Measurements from ENCODE around the gene ZDHHC13. TPM values are rescaled to one million over a fixed set of nuclear protein-coding genes. Genes with fewer than 3 reads are reported as not detected.

ZDHHC13 gene
- total RNA-seq, 4 donors from 2014 or later = 19.5 to 26.9 (median 24.7) TPM

DNA sequence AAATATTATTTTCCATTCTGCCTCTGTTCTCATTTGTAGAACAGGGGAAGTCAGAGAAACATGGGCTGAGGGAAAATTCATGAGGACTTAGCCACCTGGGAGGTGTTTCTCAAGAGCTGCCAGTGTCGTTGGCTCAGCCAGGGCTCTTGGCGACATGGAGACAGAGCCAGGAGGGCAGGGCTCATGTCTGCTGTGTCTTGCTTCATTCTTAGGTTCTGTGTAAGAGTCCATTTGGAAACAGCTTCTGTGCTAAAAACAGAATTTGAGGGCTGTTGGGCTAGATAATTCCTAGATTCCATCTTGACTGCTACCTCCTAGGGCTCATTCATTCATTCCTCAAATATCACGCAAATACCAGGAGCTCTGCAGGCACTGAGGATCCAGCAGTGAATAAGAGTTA lies 41.3 kb upstream of the ZDHHC13 start:
- no peaks in the 10 kb centered on the region for H3K36me3 ChIP-seq
- intact Hi-C loops (cut with DNase I) = loop anchor here (10.0 kb wide), 1 partner anchor 1059 kb away; no protein-coding TSS in a partner anchor

DNA sequence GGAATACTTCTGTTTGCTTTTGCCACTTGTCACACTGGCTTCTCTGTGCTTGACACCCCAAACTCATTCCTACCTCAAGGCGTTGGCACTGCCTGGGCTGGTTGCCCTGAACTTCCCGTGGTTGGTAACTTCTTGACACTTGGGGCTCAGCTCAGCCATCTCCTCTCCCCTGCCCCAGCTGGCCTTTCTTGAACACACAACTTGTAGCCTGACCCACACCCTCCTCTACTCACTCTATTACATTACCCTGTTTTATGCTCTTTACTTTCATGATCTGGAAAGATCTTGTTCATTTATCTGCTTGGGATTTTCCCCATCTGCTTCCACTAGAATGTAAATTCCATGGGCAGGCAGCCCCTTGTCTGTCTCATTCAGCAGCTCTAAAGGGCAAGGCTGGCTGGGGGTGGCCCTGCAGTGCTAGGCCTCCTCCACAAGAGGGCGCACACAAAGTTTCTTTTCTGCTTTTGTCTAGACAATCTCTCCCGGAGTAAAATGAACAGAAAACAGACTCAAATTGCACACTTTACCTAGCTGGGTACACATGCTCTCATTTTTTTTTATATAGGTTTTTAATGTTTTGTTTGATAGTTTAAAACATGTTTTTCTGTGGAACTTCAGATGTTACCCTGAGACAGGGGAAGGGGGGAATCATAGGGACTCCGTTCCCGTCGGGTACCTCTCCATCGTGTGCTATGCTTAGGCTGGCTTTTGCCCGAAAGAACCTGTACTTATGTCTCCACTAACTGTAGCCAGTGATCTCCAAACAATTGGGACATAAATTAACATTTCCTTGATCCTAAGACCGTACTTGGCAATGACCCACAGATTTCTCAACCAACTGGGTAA lies 40.0 kb upstream of the ZDHHC13 start:
- no peak overlapping the region for H3K4me3 ChIP-seq (replicated peaks in 1 of 3)
- H3K36me3 ChIP-seq = no peaks in the 10 kb centered on the region
- peaks cover 16 to 18% of the 10 kb centered on the region in 2 donors for H3K4me1 ChIP-seq
- H3K27me3 ChIP-seq = no peaks in the 10 kb centered on the region
- intact Hi-C loops (cut with DNase I) = loop anchor here (10.0 kb wide), 1 partner anchor 1058 kb away; no protein-coding TSS in a partner anchor
- 28 to 37% methylated on average over 10 of the region's 10 CpGs for WGBS, 2 donors
- DNase-seq = peak; percentile 68 to 74
- H3K9me3 ChIP-seq = no peaks in the 10 kb centered on the region
- peak overlapping the region; percentile 7 to 50 (median 46) for H3K27ac ChIP-seq
- TF ChIP-seq POLR2A (IDR thresholded peaks at IDR 0.05) = no peak
- TF ChIP-seq, protein P1, sequence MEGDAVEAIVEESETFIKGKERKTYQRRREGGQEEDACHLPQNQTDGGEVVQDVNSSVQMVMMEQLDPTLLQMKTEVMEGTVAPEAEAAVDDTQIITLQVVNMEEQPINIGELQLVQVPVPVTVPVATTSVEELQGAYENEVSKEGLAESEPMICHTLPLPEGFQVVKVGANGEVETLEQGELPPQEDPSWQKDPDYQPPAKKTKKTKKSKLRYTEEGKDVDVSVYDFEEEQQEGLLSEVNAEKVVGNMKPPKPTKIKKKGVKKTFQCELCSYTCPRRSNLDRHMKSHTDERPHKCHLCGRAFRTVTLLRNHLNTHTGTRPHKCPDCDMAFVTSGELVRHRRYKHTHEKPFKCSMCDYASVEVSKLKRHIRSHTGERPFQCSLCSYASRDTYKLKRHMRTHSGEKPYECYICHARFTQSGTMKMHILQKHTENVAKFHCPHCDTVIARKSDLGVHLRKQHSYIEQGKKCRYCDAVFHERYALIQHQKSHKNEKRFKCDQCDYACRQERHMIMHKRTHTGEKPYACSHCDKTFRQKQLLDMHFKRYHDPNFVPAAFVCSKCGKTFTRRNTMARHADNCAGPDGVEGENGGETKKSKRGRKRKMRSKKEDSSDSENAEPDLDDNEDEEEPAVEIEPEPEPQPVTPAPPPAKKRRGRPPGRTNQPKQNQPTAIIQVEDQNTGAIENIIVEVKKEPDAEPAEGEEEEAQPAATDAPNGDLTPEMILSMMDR (IDR thresholded peaks at IDR 0.05) = peak; percentile 79 to 97 (median 90)

More for the DNA sequence above, 41.3 kb upstream of the ZDHHC13 start:
- TF ChIP-seq, protein P1 (IDR thresholded peaks at IDR 0.05) = no peak
- Histone ChIP-seq H3K27me3 (no peaks in the 10 kb centered on the region), H3K9me3 (no peaks in the 10 kb centered on the region), H3K4me3 (replicated peaks in 1 of 3) (no peak overlapping the region), H3K4me1 (peaks cover 16 to 17% of the 10 kb centered on the region in 2 donors), H3K27ac (peak overlapping the region in 1 of 3 donors; percentile 20)
- 59 to 63% methylated on average over 3 of the region's 3 CpGs for WGBS, 2 donors
- peak; percentile 64 to 65 for DNase-seq

DNA sequence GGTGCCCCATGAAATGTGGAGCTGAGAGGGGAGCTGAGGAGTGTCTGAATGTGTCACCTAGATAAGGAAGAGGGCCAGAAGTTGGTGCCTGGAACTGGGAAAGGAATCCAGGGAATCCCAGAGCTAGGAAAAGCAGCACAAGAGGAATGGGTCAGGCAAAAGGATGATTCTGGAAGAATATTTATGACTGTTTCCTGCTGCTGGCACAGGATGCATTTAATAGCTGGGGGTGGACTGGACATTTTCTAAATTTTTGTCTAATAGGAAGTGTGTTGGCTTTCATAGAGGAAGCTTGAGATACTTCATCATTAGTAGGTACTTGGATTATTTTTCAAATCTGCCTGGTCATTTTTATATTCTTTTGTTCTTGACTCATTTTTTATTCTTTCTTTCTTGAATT lies 39.0 kb upstream of the ZDHHC13 start:
- H3K4me1 ChIP-seq = peaks cover 16 to 18% of the 10 kb centered on the region in 2 donors
- TF ChIP-seq POLR2A (IDR thresholded peaks at IDR 0.05) = no peak
- TF ChIP-seq, protein P1 (IDR thresholded peaks at IDR 0.05) = no peak
- H3K36me3 ChIP-seq = no peaks in the 10 kb centered on the region
- peak overlapping the region in 2 of 3 donors; percentile 7 to 46 for H3K27ac ChIP-seq
- no peaks in the 10 kb centered on the region for H3K27me3 ChIP-seq
- H3K9me3 ChIP-seq = no peaks in the 10 kb centered on the region
- no peak overlapping the region for H3K4me3 ChIP-seq (replicated peaks in 1 of 3)
- no peak for DNase-seq
- intact Hi-C loops (cut with DNase I) = loop anchor here (10.0 kb wide), 1 partner anchor 1057 kb away; no protein-coding TSS in a partner anchor

DNA sequence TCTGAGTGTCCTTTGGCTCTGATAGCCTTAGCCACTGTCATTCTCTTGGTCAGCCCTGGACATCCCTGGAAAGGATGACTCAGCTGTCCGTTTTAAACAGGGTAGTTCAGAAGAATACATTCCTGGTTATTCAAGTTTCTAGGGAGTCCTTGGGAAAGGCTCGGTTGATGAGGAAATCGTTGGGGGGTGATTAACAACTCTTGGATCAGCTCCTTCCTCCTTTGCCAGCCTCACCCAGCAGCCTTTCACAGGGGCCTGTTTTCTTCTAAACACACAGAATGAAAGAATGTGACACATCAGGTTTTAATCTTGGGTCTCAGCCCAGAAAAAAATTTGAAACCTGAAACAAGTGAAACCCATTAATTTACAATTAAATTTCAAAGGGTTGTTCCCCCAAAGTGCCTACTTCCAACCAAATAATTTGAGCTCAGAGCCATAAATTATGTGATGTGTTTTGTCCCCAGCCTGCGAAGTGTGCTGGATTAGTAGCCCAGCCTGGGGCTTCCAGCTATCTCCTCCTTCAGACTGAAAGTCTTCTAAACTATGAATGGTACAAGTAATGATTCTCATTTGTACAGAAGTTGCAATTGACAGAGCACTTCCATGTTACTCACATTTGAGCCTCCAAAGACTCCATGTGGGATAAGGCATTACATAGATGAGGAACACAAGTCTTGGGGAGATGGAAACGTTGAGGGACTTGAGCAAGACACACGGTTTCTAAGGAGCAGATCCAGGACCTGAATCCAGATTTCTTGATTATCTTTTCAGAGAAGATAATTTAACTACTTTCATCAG lies 37.1 kb upstream of the ZDHHC13 start:
- H3K27me3 ChIP-seq = no peaks in the 10 kb centered on the region
- TF ChIP-seq POLR2A (IDR thresholded peaks at IDR 0.05) = no peak
- TF ChIP-seq, protein P1 (IDR thresholded peaks at IDR 0.05) = no peak
- no peak overlapping the region for H3K4me3 ChIP-seq (replicated peaks in 1 of 3)
- DNase-seq = peak; percentile 72 to 78
- no peaks in the 10 kb centered on the region for H3K9me3 ChIP-seq
- H3K4me1 ChIP-seq = peaks cover 14 to 16% of the 10 kb centered on the region in 2 donors
- H3K36me3 ChIP-seq = no peaks in the 10 kb centered on the region
- WGBS, 2 donors = 42 to 43% methylated on average over 6 of the region's 6 CpGs
- H3K27ac ChIP-seq = peak overlapping the region; percentile 72 to 96 (median 90)
- intact Hi-C loops (cut with DNase I) = loop anchor here (10.0 kb wide), 1 partner anchor 1055 kb away; no protein-coding TSS in a partner anchor

Data from thyroid gland (tissue), 4 donors.